Left lung (tissue), 14 donors: ENCODE results near the gene GRPR. TPM values are rescaled to one million over a fixed set of nuclear protein-coding genes. Genes with fewer than 3 reads are reported as not detected.

Experiments
- ATAC-seq: fragments of 200-7000 bp; cut with Tn5 transposase; one replicate; pipeline ENCODE4 v1.9.1; 2020; ENCODE audit warnings: moderate library complexity
- DNase-seq, 4 donors: peaks; one replicate each; pipeline ENCODE4 v3.0.0-alpha.2; 2013 to 2020
- H3K27ac ChIP-seq, 2 donors: fragments of 200-600 bp; sonication (generic) in 1 of 2; one replicate each; pipeline versions ENCODE4 v1.5.0 to v1.8.0; 2020 to 2021
- H3K27me3 ChIP-seq, 2 donors: fragments of 200-600 bp; sonication (generic) in 1 of 2; one replicate each; pipeline versions ENCODE4 v1.5.0 to v1.8.0; 2020 to 2021
- H3K36me3 ChIP-seq, 2 donors: fragments of 200-600 bp; sonication (generic) in 1 of 2; one replicate each; pipeline versions ENCODE4 v1.5.0 to v1.8.0; 2020 to 2021
- H3K4me1 ChIP-seq, 2 donors: fragments of 200-600 bp; one replicate each; pipeline ENCODE4 v1.8.0; 2021
- H3K4me3 ChIP-seq, 2 donors: fragments of 200-600 bp; sonication (generic) in 1 of 2; one replicate each; pipeline versions ENCODE4 v1.5.0 to v1.8.0; 2020 to 2021; ENCODE audit warnings: mild to moderate bottlenecking in 1 of 2
- H3K9me3 ChIP-seq, 2 donors: fragments of 200-600 bp; sonication (generic) in 1 of 2; one replicate each; pipeline versions ENCODE4 v1.5.0 to v1.8.0; 2020 to 2021
- intact Hi-C, 2 donors: fragments of 100-400 bp; cut with DNase I; formaldehyde crosslinking; loops; one replicate each; pipeline versions ENCODE4 v1.11.2 to v1.14.2; 2022
- long read RNA-seq, 12 donors: library from polyadenylated mRNA in 2 of 12; unstranded in 2 of 12; transcript quantifications; one replicate each; pipeline ENCODE4 v2.0.0 and lab custom pipeline, GENCODE V29; 2019 to 2026
- polyA plus RNA-seq, 6 donors: library from polyadenylated mRNA; unstranded; fragments of 120-200 nt; gene quantifications; one replicate each; pipeline ENCODE4 v1.2.1, GENCODE V29; 2013; ENCODE audit not compliant: insufficient read length in 6 of 6
- total RNA-seq, 2 donors: library from RNA; stranded (reverse); fragmentation: NEBNext Ultra II Directional; extraction: Animal tissue kit (Norgen Biotek cat#: 25700); gene quantifications; one replicate each; pipeline ENCODE4 v1.2.1, GENCODE V29; 2021
- TF ChIP-seq, protein P1 (sequence below), 2 donors: fragments of 200-600 bp; sonication (generic) in 1 of 2; IDR thresholded peaks; one replicate each; pipeline versions ENCODE4 v1.5.0 to v1.8.0; 2021; ENCODE audit warnings: antibody characterized with exemption in 2 of 2
- donor health status: DM: no; HTN: yes; CAD: no.
- donor health status: DM: no; HTN: no; CAD: no.

The GRPR gene
- under 1 TPM; 0.24 to 0.29 TPM for total RNA-seq
- under 1 TPM; 0.13 to 0.43 (median 0.26) TPM for polyA plus RNA-seq
- long read RNA-seq, donor 1: 0 reads
- long read RNA-seq, donor 2: 0 reads
- long read RNA-seq, donor 3: 0 reads
- long read RNA-seq, donor 4: 0 reads
- long read RNA-seq, donor 5: 0 reads
- long read RNA-seq, donor 6: 0 reads
- long read RNA-seq, donor 7: 0 reads
- long read RNA-seq, donor 8: 0 reads
- long read RNA-seq, donor 9: 0 reads
- long read RNA-seq, donor 10: 0 reads
- long read RNA-seq, donor 11: 0 reads
- long read RNA-seq, donor 12: 0 reads

DNA sequence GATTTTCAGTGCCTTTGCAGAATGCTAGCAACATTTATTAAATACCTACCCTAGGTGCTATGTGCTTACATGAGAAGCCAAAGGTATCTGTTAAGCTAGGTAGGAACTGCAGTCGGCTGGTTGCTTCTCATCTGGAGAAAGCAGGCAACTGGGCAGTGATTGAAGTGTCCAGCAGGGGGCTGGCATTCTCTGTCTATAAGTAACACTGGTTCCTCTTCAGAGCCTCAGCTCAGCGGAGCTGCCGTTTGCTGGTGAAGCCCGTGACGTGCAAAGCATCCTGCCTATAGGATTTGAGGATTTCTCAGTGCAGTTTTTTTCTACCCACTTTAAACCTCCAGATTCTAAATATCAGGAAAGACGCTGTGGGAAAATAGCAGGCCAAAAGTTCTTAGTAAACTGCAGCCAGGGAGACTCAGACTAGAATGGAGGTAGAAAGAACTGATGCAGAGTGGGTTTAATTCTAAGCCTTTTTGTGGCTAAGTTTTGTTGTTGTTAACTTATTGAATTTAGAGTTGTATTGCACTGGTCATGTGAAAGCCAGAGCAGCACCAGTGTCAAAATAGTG, at the start of gene GRPR:
GRPR (plus strand) TSS at position 344 of the 565 bp plus-strand sequence. CDS start 389 bp downstream, outside the sequence.
- H3K9me3 ChIP-seq: peaks cover 0 to 2% of the 10 kb centered on the region in 2 donors
- intact Hi-C loops: no loop called here
- H3K27me3 ChIP-seq: peaks cover 0 to 13% of the 10 kb centered on the region in 2 donors
- DNase-seq: peak; percentile 55 to 81 (median 74)
- no peak within 1 kb of the TSS for H3K4me3 ChIP-seq
- peak; percentile 99 for ATAC-seq
- TF ChIP-seq, protein P1, sequence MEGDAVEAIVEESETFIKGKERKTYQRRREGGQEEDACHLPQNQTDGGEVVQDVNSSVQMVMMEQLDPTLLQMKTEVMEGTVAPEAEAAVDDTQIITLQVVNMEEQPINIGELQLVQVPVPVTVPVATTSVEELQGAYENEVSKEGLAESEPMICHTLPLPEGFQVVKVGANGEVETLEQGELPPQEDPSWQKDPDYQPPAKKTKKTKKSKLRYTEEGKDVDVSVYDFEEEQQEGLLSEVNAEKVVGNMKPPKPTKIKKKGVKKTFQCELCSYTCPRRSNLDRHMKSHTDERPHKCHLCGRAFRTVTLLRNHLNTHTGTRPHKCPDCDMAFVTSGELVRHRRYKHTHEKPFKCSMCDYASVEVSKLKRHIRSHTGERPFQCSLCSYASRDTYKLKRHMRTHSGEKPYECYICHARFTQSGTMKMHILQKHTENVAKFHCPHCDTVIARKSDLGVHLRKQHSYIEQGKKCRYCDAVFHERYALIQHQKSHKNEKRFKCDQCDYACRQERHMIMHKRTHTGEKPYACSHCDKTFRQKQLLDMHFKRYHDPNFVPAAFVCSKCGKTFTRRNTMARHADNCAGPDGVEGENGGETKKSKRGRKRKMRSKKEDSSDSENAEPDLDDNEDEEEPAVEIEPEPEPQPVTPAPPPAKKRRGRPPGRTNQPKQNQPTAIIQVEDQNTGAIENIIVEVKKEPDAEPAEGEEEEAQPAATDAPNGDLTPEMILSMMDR (IDR thresholded peaks at IDR 0.05): peak; percentile 75 to 77
- H3K36me3 ChIP-seq: no peaks in the 10 kb centered on the region
- no peaks in the 10 kb centered on the region for H3K4me1 ChIP-seq
- H3K27ac ChIP-seq: no peak within 1 kb of the TSS

DNA sequence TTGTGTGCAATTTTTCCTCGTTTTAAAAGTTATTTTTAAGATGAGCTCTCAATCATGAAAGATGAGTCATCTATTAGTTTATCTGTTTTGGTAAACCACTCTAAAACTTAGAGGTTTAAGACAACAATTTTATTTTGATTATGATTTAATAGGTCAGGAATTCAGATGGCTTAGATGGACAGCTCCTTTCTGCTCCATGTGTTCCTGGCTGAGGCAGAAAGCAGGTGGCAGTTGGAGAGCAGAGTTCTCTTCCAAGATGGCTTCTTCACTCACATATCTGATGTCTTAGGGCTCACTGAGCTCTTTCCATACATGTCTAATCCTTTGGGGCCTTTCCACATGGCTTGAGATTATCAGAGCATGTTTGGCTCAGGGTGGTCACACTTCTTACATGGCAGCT, 48.3 kb upstream of the GRPR start:
- ATAC-seq (no peak), DNase-seq (no peak)
- intact Hi-C loops: no loop called here
- Histone ChIP-seq H3K36me3 (no peaks in the 10 kb centered on the region), H3K27me3 (no peaks in the 10 kb centered on the region), H3K4me1 (no peaks in the 10 kb centered on the region), H3K27ac (no peak overlapping the region), H3K9me3 (no peaks in the 10 kb centered on the region), H3K4me3 (no peak overlapping the region)
- TF ChIP-seq, protein P1 (IDR thresholded peaks at IDR 0.05): no peak

DNA sequence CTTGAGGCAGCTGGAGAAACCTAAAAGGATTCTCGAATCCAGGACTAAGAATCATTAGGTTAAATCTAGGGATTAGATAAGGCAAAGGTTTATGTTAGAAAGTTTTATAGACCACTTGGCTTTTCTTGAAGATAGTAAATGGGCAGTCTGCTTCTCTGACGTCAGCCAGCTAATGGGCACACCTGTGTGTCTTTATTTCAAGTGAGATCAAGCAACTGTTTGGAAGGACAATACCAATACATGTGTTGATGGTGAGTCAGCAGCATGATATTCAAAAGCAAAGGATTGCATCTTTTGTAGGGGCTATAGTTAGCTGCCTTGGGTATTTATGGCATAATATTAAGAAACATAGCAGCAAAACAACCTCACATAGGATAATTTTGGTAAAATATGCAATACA, 46.5 kb upstream of the GRPR start:
- Histone ChIP-seq H3K27ac (no peak overlapping the region), H3K27me3 (no peaks in the 10 kb centered on the region), H3K9me3 (no peaks in the 10 kb centered on the region), H3K36me3 (no peaks in the 10 kb centered on the region), H3K4me3 (no peak overlapping the region), H3K4me1 (no peaks in the 10 kb centered on the region)
- TF ChIP-seq, protein P1 (IDR thresholded peaks at IDR 0.05): no peak
- no peak for DNase-seq
- intact Hi-C loops: no loop called here
- ATAC-seq: no peak

DNA sequence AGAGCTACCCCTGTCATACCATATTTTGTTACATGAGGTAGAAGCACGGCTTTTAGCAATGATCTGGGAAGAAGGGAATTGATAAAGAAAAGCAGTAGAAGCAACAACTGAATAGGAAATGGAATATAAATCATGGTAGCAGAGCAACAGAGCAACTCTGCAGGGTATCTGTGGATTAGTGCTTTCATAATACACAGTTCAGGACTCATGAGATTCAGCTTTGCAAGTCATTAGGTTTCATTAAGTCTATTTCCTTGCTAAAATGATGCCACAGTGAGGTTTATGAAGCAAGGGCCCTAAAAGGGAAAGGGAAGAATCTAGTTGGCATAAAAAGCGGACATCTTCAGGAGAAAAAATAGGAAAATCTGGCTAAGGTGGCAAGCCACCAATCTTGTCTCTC, 45.6 kb upstream of the GRPR start:
- no peaks in the 10 kb centered on the region for H3K9me3 ChIP-seq
- intact Hi-C loops: no loop called here

DNA sequence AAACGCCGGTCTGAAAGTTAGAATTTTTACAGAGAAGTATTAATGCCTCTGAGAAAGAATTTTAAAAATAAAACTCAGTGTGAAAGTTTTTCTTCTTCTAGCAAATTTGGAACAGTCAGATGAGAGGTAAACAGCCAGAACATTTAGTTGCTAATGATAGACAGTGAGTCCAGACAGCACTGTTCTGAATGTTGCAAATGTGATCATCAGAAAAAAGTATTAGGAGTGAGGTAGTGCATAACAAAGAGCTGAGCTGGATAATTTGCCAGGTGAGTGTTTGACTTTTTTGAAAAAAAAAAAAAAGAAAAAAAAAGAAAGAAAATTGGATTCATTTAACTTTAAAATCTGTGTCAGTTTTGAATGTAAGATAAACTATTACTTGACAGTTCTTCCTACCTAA, 42.0 kb upstream of the GRPR start:
- intact Hi-C loops: no loop called here
- H3K4me1 ChIP-seq: no peaks in the 10 kb centered on the region
- DNase-seq: no peak
- no peaks in the 10 kb centered on the region for H3K36me3 ChIP-seq
- TF ChIP-seq, protein P1 (IDR thresholded peaks at IDR 0.05): no peak
- ATAC-seq: no peak
- H3K27ac ChIP-seq: no peak overlapping the region
- H3K4me3 ChIP-seq: no peak overlapping the region
- H3K9me3 ChIP-seq: no peaks in the 10 kb centered on the region
- H3K27me3 ChIP-seq: peaks cover 0 to 4% of the 10 kb centered on the region in 2 donors

More for the DNA sequence above, 45.6 kb upstream of the GRPR start:
- no peaks in the 10 kb centered on the region for H3K36me3 ChIP-seq
- ATAC-seq (no peak), DNase-seq (no peak)
- no peak overlapping the region for H3K4me3 ChIP-seq
- TF ChIP-seq, protein P1 (IDR thresholded peaks at IDR 0.05): no peak
- no peak overlapping the region for H3K27ac ChIP-seq
- H3K4me1 ChIP-seq: no peaks in the 10 kb centered on the region
- H3K27me3 ChIP-seq: no peaks in the 10 kb centered on the region
